Osteocyte (in vitro differentiated cells): ENCODE results near the gene GOSR1. TPM values are rescaled to one million over a fixed set of nuclear protein-coding genes. Genes with fewer than 3 reads are reported as not detected.
"Not testable (repeated sequence)": the region's sequence is repeated elsewhere in the genome, so short reads cannot be mapped to it uniquely, and the experiment has no call there.

Experiments used
- DNase-seq: peaks from one replicate; pipeline ENCODE4 v3.0.0; 2021; ENCODE audit warnings: mixed read lengths; ENCODE audit not compliant: unreplicated experiment; ENCODE audit errors: extremely low spot score
- H3K27ac Mint-ChIP-seq: one replicate; pipeline ENCODE4 v1.8.0; 2021; ENCODE audit warnings: mild to moderate bottlenecking, mixed read lengths; ENCODE audit not compliant: unreplicated experiment
- H3K27me3 Mint-ChIP-seq: one replicate; pipeline ENCODE4 v1.8.0; 2021; ENCODE audit warnings: mixed read lengths; ENCODE audit not compliant: unreplicated experiment
- H3K36me3 Mint-ChIP-seq: one replicate; pipeline ENCODE4 v1.8.0; 2021; ENCODE audit warnings: mixed read lengths; ENCODE audit not compliant: unreplicated experiment
- H3K4me1 Mint-ChIP-seq: one replicate; pipeline ENCODE4 v1.8.0; 2021; ENCODE audit warnings: mixed read lengths; ENCODE audit not compliant: unreplicated experiment
- H3K4me3 Mint-ChIP-seq: one replicate; pipeline ENCODE4 v1.8.0; 2021; ENCODE audit warnings: mild to moderate bottlenecking, moderate library complexity, mixed read lengths; ENCODE audit not compliant: unreplicated experiment
- H3K9me3 Mint-ChIP-seq: one replicate; pipeline ENCODE4 v1.8.0; 2021; ENCODE audit warnings: mixed read lengths; ENCODE audit not compliant: unreplicated experiment
- total RNA-seq: library from RNA; stranded (reverse); gene quantifications from 2 replicates; pipeline ENCODE4 v1.2.1, GENCODE V29; 2021
- TF ChIP-seq, protein P1 (sequence below): fragments of 200-600 bp; sonication (generic); IDR thresholded peaks from 2 replicates; pipeline ENCODE4 v1.5.0; 2021; ENCODE audit warnings: antibody characterized with exemption, mild to moderate bottlenecking, moderate library complexity

GOSR1 gene
- total RNA-seq, 1 donor from 2014 or later, result 47.3 TPM

DNA sequence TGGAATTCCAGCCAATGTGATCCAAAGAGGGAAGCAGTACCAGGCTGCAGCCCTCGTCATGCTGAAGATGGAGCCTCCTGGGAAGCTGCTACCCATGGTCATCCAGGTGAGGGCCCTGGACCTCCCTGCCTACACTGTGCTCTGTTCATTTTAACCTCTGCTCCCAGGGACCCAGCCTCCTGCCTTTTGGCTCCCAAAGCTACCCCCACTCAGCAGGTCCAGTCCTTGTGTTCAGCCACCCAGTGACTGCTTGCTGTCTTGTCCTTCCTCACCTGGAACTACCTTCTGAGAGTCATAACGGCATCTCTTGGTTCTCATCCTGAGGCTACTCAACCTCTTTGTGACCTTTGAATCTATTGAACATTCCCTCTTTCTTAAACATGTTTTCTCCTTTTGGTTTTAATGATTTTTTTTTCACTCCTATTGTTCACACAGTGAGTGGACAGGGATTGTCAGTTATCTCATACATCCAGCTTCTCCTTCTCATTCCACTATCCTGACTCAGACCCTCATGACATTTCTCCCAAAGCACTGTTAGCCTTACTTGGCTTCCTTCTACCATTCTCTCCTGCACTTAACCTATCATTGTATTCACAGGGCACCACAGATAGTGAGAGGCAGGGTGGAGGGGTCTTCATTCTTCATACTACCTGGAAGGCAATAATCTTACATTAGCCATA is 53.3 kb downstream of the GOSR1 start:
- no peaks in the 10 kb centered on the region for H3K36me3 Mint-ChIP-seq
- H3K27ac Mint-ChIP-seq, result no peak overlapping the region
- no peak for DNase-seq
- H3K9me3 Mint-ChIP-seq, result no peaks in the 10 kb centered on the region
- H3K27me3 Mint-ChIP-seq, result no peaks in the 10 kb centered on the region
- TF ChIP-seq, protein P1, sequence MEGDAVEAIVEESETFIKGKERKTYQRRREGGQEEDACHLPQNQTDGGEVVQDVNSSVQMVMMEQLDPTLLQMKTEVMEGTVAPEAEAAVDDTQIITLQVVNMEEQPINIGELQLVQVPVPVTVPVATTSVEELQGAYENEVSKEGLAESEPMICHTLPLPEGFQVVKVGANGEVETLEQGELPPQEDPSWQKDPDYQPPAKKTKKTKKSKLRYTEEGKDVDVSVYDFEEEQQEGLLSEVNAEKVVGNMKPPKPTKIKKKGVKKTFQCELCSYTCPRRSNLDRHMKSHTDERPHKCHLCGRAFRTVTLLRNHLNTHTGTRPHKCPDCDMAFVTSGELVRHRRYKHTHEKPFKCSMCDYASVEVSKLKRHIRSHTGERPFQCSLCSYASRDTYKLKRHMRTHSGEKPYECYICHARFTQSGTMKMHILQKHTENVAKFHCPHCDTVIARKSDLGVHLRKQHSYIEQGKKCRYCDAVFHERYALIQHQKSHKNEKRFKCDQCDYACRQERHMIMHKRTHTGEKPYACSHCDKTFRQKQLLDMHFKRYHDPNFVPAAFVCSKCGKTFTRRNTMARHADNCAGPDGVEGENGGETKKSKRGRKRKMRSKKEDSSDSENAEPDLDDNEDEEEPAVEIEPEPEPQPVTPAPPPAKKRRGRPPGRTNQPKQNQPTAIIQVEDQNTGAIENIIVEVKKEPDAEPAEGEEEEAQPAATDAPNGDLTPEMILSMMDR, result no peak
- H3K4me3 Mint-ChIP-seq, result no peak overlapping the region
- no peaks in the 10 kb centered on the region for H3K4me1 Mint-ChIP-seq

DNA sequence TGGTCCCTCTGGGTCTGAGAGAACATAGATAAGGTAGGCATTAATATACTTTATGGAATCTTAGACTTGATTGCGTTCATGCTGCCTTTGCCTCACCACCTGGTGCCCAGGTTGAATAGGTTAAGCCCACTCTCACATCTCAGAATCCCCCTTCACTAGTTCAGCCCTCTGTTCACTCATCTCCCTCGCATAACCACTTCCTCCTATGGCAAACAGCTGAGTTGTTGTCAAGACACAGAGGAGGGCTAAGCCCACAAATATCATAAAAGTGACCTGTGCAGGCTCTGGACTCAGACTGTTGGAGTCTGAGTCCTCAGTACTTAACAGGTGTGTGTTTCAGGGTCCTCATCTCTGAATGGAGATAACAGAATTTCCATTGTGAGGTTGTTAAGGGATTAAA is 55.7 kb downstream of the GOSR1 start:
- no peaks in the 10 kb centered on the region for H3K36me3 Mint-ChIP-seq
- TF ChIP-seq, protein P1, result no peak
- no peak for DNase-seq
- H3K9me3 Mint-ChIP-seq, result no peaks in the 10 kb centered on the region
- no peaks in the 10 kb centered on the region for H3K27me3 Mint-ChIP-seq
- H3K4me1 Mint-ChIP-seq, result no peaks in the 10 kb centered on the region
- H3K4me3 Mint-ChIP-seq, result no peak overlapping the region
- no peak overlapping the region for H3K27ac Mint-ChIP-seq

DNA sequence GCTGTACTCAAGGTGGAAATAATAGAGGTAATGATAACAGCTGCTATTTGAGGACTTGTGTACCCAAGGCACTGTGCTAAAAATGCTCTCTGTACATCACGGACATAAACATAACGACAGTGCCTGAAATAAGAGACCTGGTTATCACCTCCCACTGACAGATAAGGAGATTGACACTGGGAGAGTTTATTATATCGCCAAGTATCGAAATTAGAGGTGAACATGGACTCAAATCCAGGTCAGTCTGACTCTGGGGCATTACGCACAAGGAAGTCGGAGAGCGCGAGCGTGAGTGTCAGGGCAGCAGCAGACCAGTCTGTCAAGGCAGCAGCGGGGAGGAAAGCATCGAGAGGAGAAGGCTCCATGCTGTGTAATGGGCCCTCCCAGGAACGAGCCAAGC is 57.1 kb downstream of the GOSR1 start:
- H3K4me3 Mint-ChIP-seq, result no peak overlapping the region
- H3K27me3 Mint-ChIP-seq, result no peaks in the 10 kb centered on the region
- H3K9me3 Mint-ChIP-seq, result no peaks in the 10 kb centered on the region
- H3K4me1 Mint-ChIP-seq, result no peaks in the 10 kb centered on the region
- TF ChIP-seq, protein P1, result no peak
- H3K27ac Mint-ChIP-seq, result no peak overlapping the region
- DNase-seq, result no peak
- no peaks in the 10 kb centered on the region for H3K36me3 Mint-ChIP-seq

DNA sequence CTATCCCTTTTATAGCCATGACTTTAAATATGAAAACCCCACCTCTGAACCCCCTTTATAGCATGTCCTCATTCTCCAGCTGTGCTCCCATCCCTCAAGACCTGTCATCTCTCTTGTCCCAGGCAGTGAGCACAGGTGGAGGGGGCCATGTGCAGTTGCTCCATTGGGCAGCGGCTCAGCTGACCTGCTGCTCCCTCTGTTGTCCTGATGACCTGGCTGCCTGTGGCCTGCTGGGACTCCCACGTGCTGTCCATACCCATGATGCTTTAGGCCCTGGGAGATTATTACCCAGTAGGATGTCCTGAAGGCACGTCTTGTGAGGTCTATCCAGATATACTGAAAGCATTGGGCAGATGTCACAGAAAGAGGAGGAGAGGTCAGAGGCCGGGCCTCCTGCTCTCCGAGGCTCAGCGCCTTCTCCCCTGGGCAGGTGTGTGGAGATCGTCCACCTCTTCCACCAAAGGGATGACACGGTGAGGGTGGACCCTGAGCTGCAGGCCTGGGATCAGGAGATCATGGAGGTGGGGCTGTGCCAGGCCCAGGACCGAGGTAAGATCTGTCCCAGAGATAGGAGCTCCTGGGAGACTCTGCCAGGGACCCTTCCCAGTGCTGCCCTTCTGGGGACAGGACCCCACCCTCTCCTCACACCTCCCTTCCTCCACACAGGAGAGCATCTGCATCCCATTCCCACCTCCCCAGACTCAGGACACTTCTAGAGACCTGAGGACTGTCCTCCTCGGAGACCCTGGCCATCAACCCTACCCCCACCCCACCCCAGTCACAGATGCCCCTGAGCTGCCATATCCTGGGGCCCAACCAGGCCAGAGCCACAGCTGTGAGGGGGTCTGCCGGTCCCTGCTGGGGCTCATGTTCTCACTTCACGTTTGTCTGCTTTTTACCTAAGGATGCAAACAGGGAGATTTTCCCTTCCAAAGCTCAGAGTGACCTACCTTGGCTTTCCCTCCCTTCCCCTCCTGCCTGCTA is 58.0 kb downstream of the GOSR1 start:
- H3K27ac Mint-ChIP-seq, result no peak overlapping the region
- no peak overlapping the region for H3K4me3 Mint-ChIP-seq
- TF ChIP-seq, protein P1, result no peak
- DNase-seq, result no peak
- H3K9me3 Mint-ChIP-seq, result no peaks in the 10 kb centered on the region
- H3K4me1 Mint-ChIP-seq, result no peaks in the 10 kb centered on the region
- no peaks in the 10 kb centered on the region for H3K36me3 Mint-ChIP-seq
- no peaks in the 10 kb centered on the region for H3K27me3 Mint-ChIP-seq

DNA sequence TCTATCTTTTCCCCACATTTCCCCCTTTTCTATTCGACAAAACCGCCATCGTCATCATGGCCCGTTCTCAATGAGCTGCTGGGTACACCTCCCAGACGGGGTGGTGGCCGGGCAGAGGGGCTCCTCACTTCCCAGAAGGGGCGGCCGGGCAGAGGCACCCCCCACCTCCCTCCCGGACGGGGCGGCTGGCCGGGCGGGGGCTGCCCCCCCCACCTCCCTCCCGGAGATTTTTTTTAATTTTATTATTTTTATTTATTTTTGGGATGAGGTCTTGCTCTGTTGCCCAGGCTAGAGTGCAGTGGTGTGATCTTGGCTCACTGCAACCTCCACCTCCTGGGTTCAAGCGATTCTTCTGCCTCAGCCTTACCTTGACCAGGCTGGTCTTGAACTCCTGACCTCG is 59.6 kb downstream of the GOSR1 start:
- H3K9me3 Mint-ChIP-seq, H3K4me1 Mint-ChIP-seq, DNase-seq, H3K27me3 Mint-ChIP-seq, H3K4me3 Mint-ChIP-seq, H3K36me3 Mint-ChIP-seq, H3K27ac Mint-ChIP-seq: not testable (repeated sequence)

DNA sequence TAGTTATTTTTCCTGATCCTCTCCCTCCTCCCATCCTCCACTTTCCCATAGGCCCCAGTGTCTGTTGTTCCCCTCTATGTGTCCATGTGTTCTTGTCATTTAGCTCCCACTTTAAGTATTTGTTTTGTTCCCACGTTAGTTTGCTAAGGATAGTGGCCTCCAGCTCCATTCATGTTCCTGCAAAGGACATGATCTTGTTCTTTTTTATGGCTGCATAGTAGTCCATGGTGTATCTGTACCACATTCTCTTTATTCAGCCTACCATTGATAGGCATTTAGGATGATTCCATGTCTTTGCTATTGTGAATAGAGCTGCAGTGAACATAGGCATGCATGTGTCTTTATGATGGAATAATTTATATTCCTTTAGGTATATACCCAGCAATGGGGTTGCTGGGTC is 60.5 kb downstream of the GOSR1 start:
- not testable (repeated sequence) for H3K27ac Mint-ChIP-seq, H3K4me1 Mint-ChIP-seq, H3K9me3 Mint-ChIP-seq, H3K36me3 Mint-ChIP-seq, DNase-seq, H3K4me3 Mint-ChIP-seq, H3K27me3 Mint-ChIP-seq
